ENCODE data around the gene BEST2. TPM values are rescaled to one million over a fixed set of nuclear protein-coding genes. Genes with fewer than 3 reads are reported as not detected.

Gene BEST2
- polyA plus RNA-seq, 1 donor from 2014 or later: not detected

DNA sequence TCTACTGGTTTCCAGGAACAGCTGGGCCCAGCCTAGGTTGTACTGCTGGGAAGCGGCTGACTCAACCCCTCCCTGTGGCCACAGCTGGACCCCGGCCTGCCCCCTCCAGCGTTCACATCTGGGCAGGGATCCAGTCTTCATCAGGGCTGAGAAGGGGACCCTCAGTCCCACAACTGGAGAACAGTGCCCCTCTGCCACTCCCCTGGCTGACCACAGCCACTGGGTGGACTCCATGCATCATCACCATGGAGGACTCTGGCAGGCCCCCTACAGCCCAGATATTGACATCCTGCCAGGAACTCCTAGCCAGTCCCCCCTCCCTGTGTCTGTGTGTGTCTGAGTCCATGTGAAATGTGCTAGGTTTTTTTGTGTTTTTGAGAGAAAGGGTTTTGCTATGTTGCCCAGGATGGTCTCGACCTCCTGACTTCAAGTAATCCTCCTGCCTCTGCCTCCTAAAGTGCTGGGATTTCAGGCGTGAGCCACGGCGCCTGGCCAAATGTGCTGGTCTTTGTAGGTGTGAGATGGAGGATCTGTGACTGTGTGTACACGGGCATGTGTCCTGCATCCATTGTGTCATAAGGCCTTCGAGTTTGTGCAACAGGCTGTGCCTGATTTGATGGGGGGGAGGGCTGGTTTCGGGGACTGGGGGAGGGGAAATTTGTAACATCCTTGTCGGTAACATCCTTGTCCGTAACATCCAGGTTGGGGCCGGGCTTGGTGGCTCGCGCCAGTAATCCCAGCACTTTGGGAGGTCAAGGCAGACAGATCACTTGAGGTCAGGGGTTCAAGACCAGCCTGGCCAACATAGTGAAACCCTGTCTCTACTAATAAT lies 27.8 kb downstream of the BEST2 start:
- Histone ChIP-seq H3K4me2 (ENCODE audit: low read length) (no peak overlapping the region), H3K9me3 (ENCODE audit: low read length) (no peaks in the 10 kb centered on the region), H3K36me3 (ENCODE audit: insufficient read depth, low read length) (no peaks in the 10 kb centered on the region), H3K9me2 (ENCODE audit: insufficient read depth, low read length) (no peaks in the 10 kb centered on the region), H3F3A (ENCODE audit: insufficient read depth, low read length, poor library complexity, severe bottlenecking) (no peaks in the 10 kb centered on the region), H3K4me3 (ENCODE audit: low read length) (no peak overlapping the region), H3K27me3 (ENCODE audit: insufficient read depth, low read depth, low read length) (no peaks in the 10 kb centered on the region), H4K20me1 (ENCODE audit: insufficient read depth) (no peaks in the 10 kb centered on the region), H3K79me2 (replicated peaks; ENCODE audit: insufficient read depth, low read length) (no peaks in the 10 kb centered on the region), H3K27ac (ENCODE audit: low read length) (no peak overlapping the region), H2AFZ (ENCODE audit: low read depth, low read length) (no peak overlapping the region), H3K9ac (ENCODE audit: low read length) (no peak overlapping the region)
- TF ChIP-seq EZH2 (IDR thresholded peaks at IDR 0.05; ENCODE audit: borderline replicate concordance, insufficient read depth, low read length, poor library complexity, severe bottlenecking) (no peak), SMC3 (conservative IDR thresholded peaks at IDR 0.05; ENCODE audit: poor library complexity) (no peak), RAD21 (conservative IDR thresholded peaks at IDR 0.05) (no peak), CTCF (IDR thresholded peaks at IDR 0.05; ENCODE audit: poor library complexity, severe bottlenecking) (no peak), TAF1 (IDR thresholded peaks at IDR 0.05; ENCODE audit: low read depth) (no peak), POLR2AphosphoS5 (IDR thresholded peaks at IDR 0.05) (no peak), EP300 (conservative IDR thresholded peaks at IDR 0.05; ENCODE audit: poor library complexity, severe bottlenecking) (no peak), MXI1 (conservative IDR thresholded peaks at IDR 0.05; ENCODE audit: poor library complexity, severe bottlenecking) (no peak)
- TF ChIP-seq, protein P1, sequence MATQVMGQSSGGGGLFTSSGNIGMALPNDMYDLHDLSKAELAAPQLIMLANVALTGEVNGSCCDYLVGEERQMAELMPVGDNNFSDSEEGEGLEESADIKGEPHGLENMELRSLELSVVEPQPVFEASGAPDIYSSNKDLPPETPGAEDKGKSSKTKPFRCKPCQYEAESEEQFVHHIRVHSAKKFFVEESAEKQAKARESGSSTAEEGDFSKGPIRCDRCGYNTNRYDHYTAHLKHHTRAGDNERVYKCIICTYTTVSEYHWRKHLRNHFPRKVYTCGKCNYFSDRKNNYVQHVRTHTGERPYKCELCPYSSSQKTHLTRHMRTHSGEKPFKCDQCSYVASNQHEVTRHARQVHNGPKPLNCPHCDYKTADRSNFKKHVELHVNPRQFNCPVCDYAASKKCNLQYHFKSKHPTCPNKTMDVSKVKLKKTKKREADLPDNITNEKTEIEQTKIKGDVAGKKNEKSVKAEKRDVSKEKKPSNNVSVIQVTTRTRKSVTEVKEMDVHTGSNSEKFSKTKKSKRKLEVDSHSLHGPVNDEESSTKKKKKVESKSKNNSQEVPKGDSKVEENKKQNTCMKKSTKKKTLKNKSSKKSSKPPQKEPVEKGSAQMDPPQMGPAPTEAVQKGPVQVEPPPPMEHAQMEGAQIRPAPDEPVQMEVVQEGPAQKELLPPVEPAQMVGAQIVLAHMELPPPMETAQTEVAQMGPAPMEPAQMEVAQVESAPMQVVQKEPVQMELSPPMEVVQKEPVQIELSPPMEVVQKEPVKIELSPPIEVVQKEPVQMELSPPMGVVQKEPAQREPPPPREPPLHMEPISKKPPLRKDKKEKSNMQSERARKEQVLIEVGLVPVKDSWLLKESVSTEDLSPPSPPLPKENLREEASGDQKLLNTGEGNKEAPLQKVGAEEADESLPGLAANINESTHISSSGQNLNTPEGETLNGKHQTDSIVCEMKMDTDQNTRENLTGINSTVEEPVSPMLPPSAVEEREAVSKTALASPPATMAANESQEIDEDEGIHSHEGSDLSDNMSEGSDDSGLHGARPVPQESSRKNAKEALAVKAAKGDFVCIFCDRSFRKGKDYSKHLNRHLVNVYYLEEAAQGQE (IDR thresholded peaks at IDR 0.05; ENCODE audit: borderline replicate concordance): no peak

DNA sequence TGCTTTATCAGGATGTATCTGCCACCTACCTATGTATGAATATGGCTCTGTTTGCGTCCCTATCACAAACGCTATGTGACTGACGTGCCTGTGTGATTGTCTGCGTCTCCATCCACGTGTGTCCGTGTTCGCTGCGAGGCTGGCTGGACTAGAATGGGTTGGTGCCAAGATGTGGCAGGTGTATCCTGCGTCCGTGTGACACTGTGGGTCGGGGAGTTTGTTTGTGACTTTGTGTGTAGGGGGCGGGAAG lies 30.5 kb downstream of the BEST2 start:
- H3F3A ChIP-seq (ENCODE audit: insufficient read depth, low read length, poor library complexity, severe bottlenecking): no peaks in the 10 kb centered on the region
- peak overlapping the region; percentile 85 for H3K9ac ChIP-seq (ENCODE audit: low read length)
- H3K27ac ChIP-seq (ENCODE audit: low read length): peak overlapping the region; percentile 70
- H3K9me3 ChIP-seq (ENCODE audit: low read length): no peaks in the 10 kb centered on the region
- TF ChIP-seq SMC3 (conservative IDR thresholded peaks at IDR 0.05; ENCODE audit: poor library complexity) (no peak), POLR2AphosphoS5 (IDR thresholded peaks at IDR 0.05) (no peak), RAD21 (conservative IDR thresholded peaks at IDR 0.05) (no peak), MXI1 (conservative IDR thresholded peaks at IDR 0.05; ENCODE audit: poor library complexity, severe bottlenecking) (no peak), EZH2 (IDR thresholded peaks at IDR 0.05; ENCODE audit: borderline replicate concordance, insufficient read depth, low read length, poor library complexity, severe bottlenecking) (no peak), CTCF (IDR thresholded peaks at IDR 0.05; ENCODE audit: poor library complexity, severe bottlenecking) (no peak), EP300 (conservative IDR thresholded peaks at IDR 0.05; ENCODE audit: poor library complexity, severe bottlenecking) (no peak), TAF1 (IDR thresholded peaks at IDR 0.05; ENCODE audit: low read depth) (no peak)
- TF ChIP-seq, protein P1 (IDR thresholded peaks at IDR 0.05; ENCODE audit: borderline replicate concordance): no peak
- H3K9me2 ChIP-seq (ENCODE audit: insufficient read depth, low read length): no peaks in the 10 kb centered on the region
- H3K79me2 ChIP-seq (replicated peaks; ENCODE audit: insufficient read depth, low read length): no peaks in the 10 kb centered on the region
- peak overlapping the region; percentile 75 for H3K4me3 ChIP-seq (ENCODE audit: low read length)
- H3K36me3 ChIP-seq (ENCODE audit: insufficient read depth, low read length): no peaks in the 10 kb centered on the region
- H2AFZ ChIP-seq (ENCODE audit: low read depth, low read length): peak overlapping the region; percentile 31
- no peak overlapping the region for H3K4me2 ChIP-seq (ENCODE audit: low read length)
- no peaks in the 10 kb centered on the region for H3K27me3 ChIP-seq (ENCODE audit: insufficient read depth, low read depth, low read length)
- H4K20me1 ChIP-seq (ENCODE audit: insufficient read depth): no peaks in the 10 kb centered on the region

Measured in neural cell (in vitro differentiated cells).